NCI-H1694 (cell line): ENCODE data around the gene RNF213.
"Not testable (repeated sequence)": the region's sequence is repeated elsewhere in the genome, so short reads cannot be mapped to it uniquely, and the experiment has no call there.

ENCODE experiments used
- DNase-seq: peaks from one replicate; lab custom pipeline; 2025; lab: John Stamatoyannopoulos, UW

Gene RNF213

GRCh38 chr17:80224683-80225082 lies 36.0 kb upstream of the RNF213 start:
- no peak for DNase-seq

- no peak for DNase-seq
Observed at GRCh38 chr17:80225230-80225629, 35.4 kb upstream of the RNF213 start.

- no peak for DNase-seq
Observed at GRCh38 chr17:80227156-80227555, 33.5 kb upstream of the RNF213 start.

- no peak for DNase-seq
Observed at GRCh38 chr17:80227666-80228065, 33.0 kb upstream of the RNF213 start.

- no peak for DNase-seq
Observed at GRCh38 chr17:80228477-80228876, 32.2 kb upstream of the RNF213 start.

GRCh38 chr17:80229011-80229410 lies 31.6 kb upstream of the RNF213 start:
- no peak for DNase-seq

- no peak for DNase-seq
Observed at GRCh38 chr17:80232438-80232837, 28.2 kb upstream of the RNF213 start.

GRCh38 chr17:80233202-80233601 lies 27.4 kb upstream of the RNF213 start:
- no peak for DNase-seq

GRCh38 chr17:80236911-80237310 lies 23.7 kb upstream of the RNF213 start:
- no peak for DNase-seq

- DNase-seq: no peak
Observed at GRCh38 chr17:80237386-80237785, 23.3 kb upstream of the RNF213 start.

- DNase-seq: no peak
Observed at GRCh38 chr17:80242505-80242904, 18.1 kb upstream of the RNF213 start.

- DNase-seq: no peak
Observed at GRCh38 chr17:80243526-80244433, 16.9 kb upstream of the RNF213 start.

- DNase-seq: not testable (repeated sequence)
Observed at GRCh38 chr17:80244448-80244847, 16.2 kb upstream of the RNF213 start.

- no peak for DNase-seq
Observed at GRCh38 chr17:80244871-80245509, 15.7 kb upstream of the RNF213 start.

GRCh38 chr17:80245566-80246265 lies 14.9 kb upstream of the RNF213 start:
- no peak for DNase-seq

- no peak for DNase-seq
Observed at GRCh38 chr17:80246266-80246681, 14.4 kb upstream of the RNF213 start.

- no peak for DNase-seq
Observed at GRCh38 chr17:80246726-80247125, 13.9 kb upstream of the RNF213 start.

- no peak for DNase-seq
Observed at GRCh38 chr17:80247561-80247960, 13.1 kb upstream of the RNF213 start.

- no peak for DNase-seq
Observed at GRCh38 chr17:80248001-80248893, 12.4 kb upstream of the RNF213 start.

GRCh38 chr17:80248894-80249710 lies 11.6 kb upstream of the RNF213 start:
- DNase-seq: no peak

- DNase-seq: no peak
Observed at GRCh38 chr17:80251966-80252365, 8.7 kb upstream of the RNF213 start.
